Choroid plexus epithelial cell (primary cell): Measurements from ENCODE around the gene KIFC1.

ENCODE experiments used
- DNase-seq: peaks from one replicate; pipeline ENCODE4 v3.0.0-alpha.2; 2010; ENCODE audit warnings: low read depth
- H3K4me3 ChIP-seq: 2 replicates; pipeline ENCODE4 v1.5.1; 2011; ENCODE audit warnings: low read depth, mild to moderate bottlenecking, control low read depth, low read length, moderate library complexity
- CTCF ChIP-seq: conservative IDR thresholded peaks from 2 replicates; pipeline ENCODE4 v1.5.1; 2011; ENCODE audit warnings: low read depth, mild to moderate bottlenecking, control low read depth, inconsistent platforms, low read length, moderate library complexity

KIFC1 gene

GRCh38 chr6:33423777-33424176 is 32.2 kb downstream of the KIFC1 start:
- DNase-seq: no peak
- TF ChIP-seq CTCF: no peak
- no peak overlapping the region for H3K4me3 ChIP-seq

GRCh38 chr6:33424855-33425667 is 33.4 kb downstream of the KIFC1 start:
- DNase-seq: no peak
- H3K4me3 ChIP-seq: peak overlapping the region; percentile 69
- no peak for TF ChIP-seq CTCF

GRCh38 chr6:33425668-33426577 is 34.3 kb downstream of the KIFC1 start:
- DNase-seq: peak; percentile 83
- H3K4me3 ChIP-seq: peak overlapping the region; percentile 69
- peak; percentile 71 for TF ChIP-seq CTCF

GRCh38 chr6:33426590-33427511 is 35.2 kb downstream of the KIFC1 start:
- TF ChIP-seq CTCF: no peak
- no peak for DNase-seq
- H3K4me3 ChIP-seq: peak overlapping the region; percentile 74

GRCh38 chr6:33427585-33428223 is 36.1 kb downstream of the KIFC1 start:
- TF ChIP-seq CTCF: peak; percentile 6
- no peak for DNase-seq
- peak overlapping the region; percentile 74 for H3K4me3 ChIP-seq
